ENCODE results near the gene MAST4.

MAST4 gene

GRCh38 chr5:66628561-66628960, 32.4 kb downstream of the MAST4 start:
- DNase-seq (ENCODE audit: insufficient read length) (no peak), FAIRE-seq (no peak)
- TF ChIP-seq POLR2A (IDR thresholded peaks at IDR 0.05; ENCODE audit: low read depth, low read length) (no peak), TAF1 (IDR thresholded peaks at IDR 0.05; ENCODE audit: borderline replicate concordance, low read depth, low read length) (no peak), POLR2AphosphoS5 (IDR thresholded peaks at IDR 0.05; ENCODE audit: low read depth, low read length) (no peak)

DNA sequence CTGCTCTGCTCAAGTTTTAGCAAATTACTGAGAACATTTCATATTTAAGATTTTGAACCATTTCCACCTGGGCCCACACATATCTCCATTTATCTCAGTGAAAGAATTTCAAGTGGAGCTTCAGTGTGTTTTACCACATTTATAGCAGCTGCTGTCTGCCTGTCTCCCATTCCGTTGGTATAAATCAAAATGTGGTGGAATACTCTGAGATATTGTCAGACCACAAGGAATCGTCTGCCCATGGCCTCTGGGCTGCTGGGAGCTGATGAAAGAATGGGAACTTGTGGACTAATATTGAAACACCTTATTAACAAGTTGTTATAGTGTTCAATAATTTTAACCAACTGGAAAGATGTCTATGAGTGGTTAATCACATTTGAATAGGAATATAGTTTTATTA, 33.3 kb downstream of the MAST4 start:
- DNase-seq (ENCODE audit: insufficient read length) = no peak
- FAIRE-seq = no peak
- TF ChIP-seq TAF1 (IDR thresholded peaks at IDR 0.05; ENCODE audit: borderline replicate concordance, low read depth, low read length) (no peak), POLR2AphosphoS5 (IDR thresholded peaks at IDR 0.05; ENCODE audit: low read depth, low read length) (no peak), POLR2A (IDR thresholded peaks at IDR 0.05; ENCODE audit: low read depth, low read length) (no peak)

- FAIRE-seq (no peak), DNase-seq (ENCODE audit: insufficient read length) (no peak)
- no peak for TF ChIP-seq POLR2A (IDR thresholded peaks at IDR 0.05; ENCODE audit: low read depth, low read length)
- TF ChIP-seq POLR2AphosphoS5 (IDR thresholded peaks at IDR 0.05; ENCODE audit: low read depth, low read length) = no peak
- no peak for TF ChIP-seq TAF1 (IDR thresholded peaks at IDR 0.05; ENCODE audit: borderline replicate concordance, low read depth, low read length)
Measured at GRCh38 chr5:66633754-66634153, 37.6 kb downstream of the MAST4 start.

DNA sequence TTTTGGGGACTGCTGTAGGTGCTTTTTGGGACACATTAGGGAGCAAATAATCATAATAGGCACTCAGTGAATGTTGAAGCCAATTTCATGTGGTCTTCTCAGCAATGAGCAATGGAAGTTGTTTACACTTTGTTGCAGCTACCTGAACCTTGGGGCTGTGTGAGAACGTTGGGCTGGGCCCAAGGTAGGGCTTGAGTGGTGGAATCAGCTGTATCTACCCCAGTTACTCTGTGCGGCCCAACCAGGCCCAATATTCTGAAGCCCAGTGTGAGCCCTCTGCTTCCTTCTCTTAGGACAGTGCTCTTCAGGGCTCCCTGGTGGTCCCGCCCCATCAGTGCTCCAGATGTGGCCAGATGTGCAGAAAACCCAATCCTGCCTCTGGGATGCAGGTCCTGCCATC, 38.4 kb downstream of the MAST4 start:
- no peak for TF ChIP-seq POLR2AphosphoS5 (IDR thresholded peaks at IDR 0.05; ENCODE audit: low read depth, low read length)
- TF ChIP-seq POLR2A (IDR thresholded peaks at IDR 0.05; ENCODE audit: low read depth, low read length) = no peak
- TF ChIP-seq TAF1 (IDR thresholded peaks at IDR 0.05; ENCODE audit: borderline replicate concordance, low read depth, low read length) = no peak
- DNase-seq (ENCODE audit: insufficient read length) = no peak
- no peak for FAIRE-seq

GRCh38 chr5:66637994-66638393, 41.8 kb downstream of the MAST4 start:
- DNase-seq (ENCODE audit: insufficient read length) (no peak), FAIRE-seq (no peak)
- TF ChIP-seq POLR2AphosphoS5 (IDR thresholded peaks at IDR 0.05; ENCODE audit: low read depth, low read length) = no peak
- no peak for TF ChIP-seq TAF1 (IDR thresholded peaks at IDR 0.05; ENCODE audit: borderline replicate concordance, low read depth, low read length)
- no peak for TF ChIP-seq POLR2A (IDR thresholded peaks at IDR 0.05; ENCODE audit: low read depth, low read length)

- TF ChIP-seq POLR2A (IDR thresholded peaks at IDR 0.05; ENCODE audit: low read depth, low read length) = no peak
- no peak for TF ChIP-seq POLR2AphosphoS5 (IDR thresholded peaks at IDR 0.05; ENCODE audit: low read depth, low read length)
- TF ChIP-seq TAF1 (IDR thresholded peaks at IDR 0.05; ENCODE audit: borderline replicate concordance, low read depth, low read length) = no peak
- peak; percentile 61 for FAIRE-seq
- DNase-seq (ENCODE audit: insufficient read length) = no peak
Measured at GRCh38 chr5:66639037-66639436, 42.8 kb downstream of the MAST4 start.

GRCh38 chr5:66642538-66642937, 46.3 kb downstream of the MAST4 start:
- DNase-seq (ENCODE audit: insufficient read length) (no peak), FAIRE-seq (no peak)
- TF ChIP-seq POLR2A (IDR thresholded peaks at IDR 0.05; ENCODE audit: low read depth, low read length) (no peak), TAF1 (IDR thresholded peaks at IDR 0.05; ENCODE audit: borderline replicate concordance, low read depth, low read length) (no peak), POLR2AphosphoS5 (IDR thresholded peaks at IDR 0.05; ENCODE audit: low read depth, low read length) (no peak)

DNA sequence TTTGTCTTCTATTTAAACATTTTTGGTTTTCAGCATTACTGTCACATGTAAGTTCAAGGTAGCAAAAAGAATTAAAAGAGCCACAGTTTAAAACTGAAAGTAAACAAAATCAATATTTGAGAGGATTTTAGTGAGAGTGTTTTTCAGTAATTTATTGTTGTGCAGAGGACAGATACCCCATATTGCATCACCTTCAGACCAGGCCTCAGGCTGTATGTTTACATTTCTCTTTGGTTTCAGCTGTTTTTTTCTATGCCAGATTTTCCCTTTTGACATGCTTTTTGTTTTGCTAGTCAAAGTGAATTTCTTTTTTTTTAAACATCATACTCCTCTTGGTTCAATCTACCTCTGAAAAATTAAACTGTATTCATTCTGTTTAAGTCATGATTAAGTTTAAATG, 47.2 kb downstream of the MAST4 start:
- no peak for DNase-seq (ENCODE audit: insufficient read length)
- FAIRE-seq = no peak
- TF ChIP-seq POLR2AphosphoS5 (IDR thresholded peaks at IDR 0.05; ENCODE audit: low read depth, low read length) = no peak
- no peak for TF ChIP-seq POLR2A (IDR thresholded peaks at IDR 0.05; ENCODE audit: low read depth, low read length)
- TF ChIP-seq TAF1 (IDR thresholded peaks at IDR 0.05; ENCODE audit: borderline replicate concordance, low read depth, low read length) = no peak

DNA sequence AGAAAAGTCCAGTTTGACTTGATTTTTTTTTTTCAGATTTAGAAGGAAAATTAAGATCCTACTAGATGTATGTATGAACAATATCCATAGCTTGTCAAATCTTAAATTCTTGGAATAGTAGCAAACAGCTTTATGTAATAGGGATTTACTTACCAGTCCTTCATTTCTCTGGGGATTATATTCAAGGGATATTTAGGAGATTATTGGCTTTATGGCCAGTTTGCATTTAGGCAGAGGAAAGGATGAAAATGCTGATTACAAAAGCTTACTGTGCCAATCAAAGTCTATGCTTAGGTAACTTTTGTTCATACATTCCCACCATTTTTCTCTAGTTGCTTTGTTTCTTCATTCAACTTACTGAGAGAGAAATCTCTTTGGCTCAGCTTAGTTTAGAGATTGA, 47.9 kb downstream of the MAST4 start:
- no peak for DNase-seq (ENCODE audit: insufficient read length)
- no peak for TF ChIP-seq POLR2A (IDR thresholded peaks at IDR 0.05; ENCODE audit: low read depth, low read length)
- TF ChIP-seq POLR2AphosphoS5 (IDR thresholded peaks at IDR 0.05; ENCODE audit: low read depth, low read length) = no peak
- TF ChIP-seq TAF1 (IDR thresholded peaks at IDR 0.05; ENCODE audit: borderline replicate concordance, low read depth, low read length) = no peak
- no peak for FAIRE-seq

DNA sequence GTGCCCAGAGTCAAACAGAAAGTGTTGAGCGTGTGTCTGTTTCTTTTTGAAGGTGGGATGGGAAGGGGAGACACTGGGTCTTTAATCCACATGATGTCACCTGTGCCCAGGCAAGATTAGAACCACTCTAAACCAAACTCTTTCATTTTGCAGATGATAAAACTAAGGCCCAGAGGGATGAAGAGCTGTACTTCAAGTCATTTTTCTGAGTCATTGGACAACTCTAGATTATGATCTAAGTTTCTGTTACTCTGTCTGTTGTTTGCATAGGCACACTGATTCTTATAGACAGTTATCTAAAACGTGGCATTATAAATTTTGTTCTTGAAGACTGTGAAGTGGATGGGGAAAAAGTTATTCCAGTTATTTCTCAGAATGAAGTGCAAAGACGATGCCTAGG, 48.8 kb downstream of the MAST4 start:
- no peak for TF ChIP-seq POLR2A (IDR thresholded peaks at IDR 0.05; ENCODE audit: low read depth, low read length)
- TF ChIP-seq TAF1 (IDR thresholded peaks at IDR 0.05; ENCODE audit: borderline replicate concordance, low read depth, low read length) = no peak
- no peak for TF ChIP-seq POLR2AphosphoS5 (IDR thresholded peaks at IDR 0.05; ENCODE audit: low read depth, low read length)
- no peak for FAIRE-seq
- no peak for DNase-seq (ENCODE audit: insufficient read length)

- TF ChIP-seq TAF1 (IDR thresholded peaks at IDR 0.05; ENCODE audit: borderline replicate concordance, low read depth, low read length) (no peak), POLR2AphosphoS5 (IDR thresholded peaks at IDR 0.05; ENCODE audit: low read depth, low read length) (no peak), POLR2A (IDR thresholded peaks at IDR 0.05; ENCODE audit: low read depth, low read length) (no peak)
- DNase-seq (ENCODE audit: insufficient read length) = no peak
- no peak for FAIRE-seq
Measured at GRCh38 chr5:66646570-66646969, 50.4 kb downstream of the MAST4 start.

GRCh38 chr5:66647146-66647856, 51.1 kb downstream of the MAST4 start:
- DNase-seq (ENCODE audit: insufficient read length) (no peak), FAIRE-seq (no peak)
- TF ChIP-seq TAF1 (IDR thresholded peaks at IDR 0.05; ENCODE audit: borderline replicate concordance, low read depth, low read length) = no peak
- no peak for TF ChIP-seq POLR2AphosphoS5 (IDR thresholded peaks at IDR 0.05; ENCODE audit: low read depth, low read length)
- TF ChIP-seq POLR2A (IDR thresholded peaks at IDR 0.05; ENCODE audit: low read depth, low read length) = no peak

Data from GM12892 (cell line).